Colonic mucosa (tissue), 4 donors: ENCODE measurements around the gene DOCK2. TPM values are rescaled to one million over a fixed set of nuclear protein-coding genes. Genes with fewer than 3 reads are reported as not detected.

Experiments
- DNase-seq: peaks from one replicate; pipeline ENCODE4 v3.0.0-alpha.2; 2020
- H3K27ac ChIP-seq: fragments of 200-600 bp; one replicate; pipeline ENCODE4 v1.8.0; 2021
- H3K27me3 ChIP-seq: fragments of 200-600 bp; one replicate; pipeline ENCODE4 v1.8.0; 2021
- H3K36me3 ChIP-seq: fragments of 200-600 bp; one replicate; pipeline ENCODE4 v1.8.0; 2021
- H3K4me1 ChIP-seq: fragments of 200-600 bp; one replicate; pipeline ENCODE4 v1.8.0; 2021; ENCODE audit warnings: mild to moderate bottlenecking
- H3K4me3 ChIP-seq: fragments of 200-600 bp; one replicate; pipeline ENCODE4 v1.8.0; 2021
- H3K9ac ChIP-seq, 2 donors: one replicate each; pipeline ENCODE4 v1.7.0; 2013; ENCODE audit warnings: control low read depth in 2 of 2, low read depth in 2 of 2, low read length in 2 of 2
- H3K9me3 ChIP-seq: fragments of 200-600 bp; one replicate; pipeline ENCODE4 v1.8.0; 2021
- intact Hi-C: fragments of 100-400 bp; cut with DNase I; formaldehyde crosslinking; loops from one replicate; pipeline ENCODE4 v1.14.1; 2022
- microRNA-seq: library from miRNA; unstranded; fragments of <30 nt; microRNA quantifications from one replicate; pipeline ENCODE4, GENCODE V29; 2019
- total RNA-seq, 2 donors: library from RNA; stranded (reverse); fragmentation: NEBNext Ultra II Directional in 1 of 2; extraction: Animal tissue kit (Norgen Biotek cat#: 25700) in 1 of 2; gene quantifications; one replicate each; pipeline ENCODE4 v1.2.1, GENCODE V29; 2021
- TF ChIP-seq, protein P1 (sequence below): fragments of 200-600 bp; IDR thresholded peaks from one replicate; pipeline ENCODE4 v1.8.0; 2022; ENCODE audit warnings: antibody characterized with exemption, mild to moderate bottlenecking
- donor health status: healthy.
- donor health status: DM: no; HTN: no; CAD: no.
- donor health status: DM: no; HTN: no; CAD: no.

DOCK2 gene
- total RNA-seq, 2 donors from 2014 or later, result 4.8 to 6.0 TPM

DNA sequence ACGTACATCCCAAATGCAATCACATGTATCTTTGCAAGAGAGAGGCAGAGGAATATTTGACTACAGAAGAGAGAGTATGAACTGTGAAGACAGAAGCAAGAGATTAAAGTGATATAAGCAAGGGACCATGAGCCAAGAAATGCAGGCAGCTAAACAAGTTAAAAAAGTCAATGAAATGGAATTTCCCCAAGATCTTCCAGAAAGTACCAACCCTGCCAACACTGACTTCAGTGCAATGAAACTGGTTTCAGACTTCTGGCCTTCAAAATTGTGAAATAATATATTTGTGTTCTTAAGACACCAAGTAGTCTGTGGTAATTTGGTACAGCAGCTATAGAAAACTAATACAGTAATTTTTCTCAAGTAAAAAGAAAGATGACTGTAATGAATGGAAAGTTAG is 489.6 kb downstream of the DOCK2 start:
- no peaks in the 10 kb centered on the region for H3K36me3 ChIP-seq
- H3K27me3 ChIP-seq, result no peaks in the 10 kb centered on the region
- TF ChIP-seq, protein P1, sequence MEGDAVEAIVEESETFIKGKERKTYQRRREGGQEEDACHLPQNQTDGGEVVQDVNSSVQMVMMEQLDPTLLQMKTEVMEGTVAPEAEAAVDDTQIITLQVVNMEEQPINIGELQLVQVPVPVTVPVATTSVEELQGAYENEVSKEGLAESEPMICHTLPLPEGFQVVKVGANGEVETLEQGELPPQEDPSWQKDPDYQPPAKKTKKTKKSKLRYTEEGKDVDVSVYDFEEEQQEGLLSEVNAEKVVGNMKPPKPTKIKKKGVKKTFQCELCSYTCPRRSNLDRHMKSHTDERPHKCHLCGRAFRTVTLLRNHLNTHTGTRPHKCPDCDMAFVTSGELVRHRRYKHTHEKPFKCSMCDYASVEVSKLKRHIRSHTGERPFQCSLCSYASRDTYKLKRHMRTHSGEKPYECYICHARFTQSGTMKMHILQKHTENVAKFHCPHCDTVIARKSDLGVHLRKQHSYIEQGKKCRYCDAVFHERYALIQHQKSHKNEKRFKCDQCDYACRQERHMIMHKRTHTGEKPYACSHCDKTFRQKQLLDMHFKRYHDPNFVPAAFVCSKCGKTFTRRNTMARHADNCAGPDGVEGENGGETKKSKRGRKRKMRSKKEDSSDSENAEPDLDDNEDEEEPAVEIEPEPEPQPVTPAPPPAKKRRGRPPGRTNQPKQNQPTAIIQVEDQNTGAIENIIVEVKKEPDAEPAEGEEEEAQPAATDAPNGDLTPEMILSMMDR, result no peak
- DNase-seq, result no peak
- H3K9me3 ChIP-seq, result no peaks in the 10 kb centered on the region
- H3K9ac ChIP-seq, result no peak overlapping the region
- intact Hi-C loops, result no loop called here
- no peak overlapping the region for H3K27ac ChIP-seq
- H3K4me3 ChIP-seq, result no peak overlapping the region
- H3K4me1 ChIP-seq, result no peaks in the 10 kb centered on the region

- H3K36me3 ChIP-seq, result no peaks in the 10 kb centered on the region
- H3K9me3 ChIP-seq, result no peaks in the 10 kb centered on the region
- no peak overlapping the region for H3K9ac ChIP-seq
- H3K4me1 ChIP-seq, result no peaks in the 10 kb centered on the region
- no peak overlapping the region for H3K27ac ChIP-seq
- intact Hi-C loops, result no loop called here
- no peak for DNase-seq
- H3K27me3 ChIP-seq, result no peaks in the 10 kb centered on the region
- H3K4me3 ChIP-seq, result no peak overlapping the region
- TF ChIP-seq, protein P1, result no peak
Observed at GRCh38 chr5:170131235-170131634, 494.2 kb downstream of the DOCK2 start.

DNA sequence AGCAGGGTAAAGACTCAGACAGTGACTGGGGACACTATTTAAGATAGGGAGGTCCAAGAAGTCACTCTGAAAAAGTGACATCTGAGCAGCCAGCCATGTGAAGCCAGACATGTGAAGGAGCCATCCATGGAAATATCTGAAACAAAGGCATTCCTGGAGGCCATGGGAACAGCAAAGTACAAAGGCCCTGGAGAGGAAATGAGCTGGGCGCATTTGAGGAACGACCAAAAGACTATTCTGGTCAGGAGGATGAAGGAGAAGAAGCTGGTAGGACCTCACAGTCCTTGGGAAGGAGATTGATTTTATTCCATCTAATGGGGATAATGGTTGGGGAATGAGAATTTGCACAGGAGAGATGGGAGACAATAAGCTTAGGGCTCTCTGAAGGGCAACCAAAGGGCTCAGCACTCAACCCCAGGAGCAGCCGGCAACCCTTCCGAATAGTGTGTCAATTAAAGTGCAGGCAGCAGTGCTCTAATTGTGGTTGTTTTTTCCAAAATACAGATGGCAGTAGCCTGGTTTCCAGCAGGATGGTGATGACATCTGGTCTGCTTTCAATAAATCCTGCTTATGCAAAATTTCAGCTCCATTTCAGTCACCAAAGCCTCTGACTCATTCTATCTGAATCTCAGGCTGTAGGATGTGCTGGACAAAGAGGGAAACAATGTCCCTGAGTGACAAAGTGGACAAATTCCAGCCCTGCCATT is 495.3 kb downstream of the DOCK2 start:
- intact Hi-C loops, result no loop called here
- peak; percentile 8 for DNase-seq
- Histone ChIP-seq H3K27ac (no peak overlapping the region), H3K4me3 (no peak overlapping the region), H3K9me3 (no peaks in the 10 kb centered on the region), H3K27me3 (no peaks in the 10 kb centered on the region), H3K9ac (no peak overlapping the region), H3K4me1 (no peaks in the 10 kb centered on the region), H3K36me3 (no peaks in the 10 kb centered on the region)
- TF ChIP-seq, protein P1, result no peak

Small RNAs within 50 kb of the gene (microRNA-seq; reads per million reads assigned to microRNA genes)
- gene MIR378E, result not detected

Other genes with a start within 250 kb of the DOCK2 start
- 10 to 100 TPM in 1 of 2 donors, 1 to 10 TPM in 1; 8.0 to 13.7 TPM for gene SPDL1, start 53.5 kb upstream of the DOCK2 start, total RNA-seq